GM19463 (cell line): ENCODE results near the gene ZNF443.
A peak's percentile ranks its signal among the peaks of the same experiment; 100 is the strongest.
"Not testable (repeated sequence)": the region's sequence is repeated elsewhere in the genome, so short reads cannot be mapped to it uniquely, and the experiment has no call there.

Experiments
- ATAC-seq: cut with Tn5 transposase; IDR thresholded peaks from one replicate; pipeline ENCODE4 v1.9.1; 2021; ENCODE audit warnings: mild to moderate bottlenecking, moderate library complexity; ENCODE audit not compliant: unreplicated experiment

The ZNF443 gene

GRCh38 chr19:12440541-12441316 is at the start of gene ZNF443:
Gene ZNF443, minus strand, starts transcription at chr19:12441021. Its CDS starts 107 bp downstream, at chr19:12440914.
- ATAC-seq, result peak; percentile 96

- not testable (repeated sequence) for ATAC-seq
These were observed 45.5 kb upstream of the ZNF443 start for GRCh38 chr19:12486265-12486783.

GRCh38 chr19:12485571-12485970 is 44.8 kb upstream of the ZNF443 start:
- ATAC-seq, result no peak

GRCh38 chr19:12485052-12485416 is 44.2 kb upstream of the ZNF443 start:
- ATAC-seq, result no peak

GRCh38 chr19:12484371-12485051 is 43.7 kb upstream of the ZNF443 start, which contains the start of gene ZNF709:
Gene ZNF709, minus strand, starts transcription at chr19:12484816. Its CDS starts 159 bp downstream, at chr19:12484657.
- peak; percentile 99 for ATAC-seq

- ATAC-seq, result no peak
These were observed 43.2 kb upstream of the ZNF443 start for GRCh38 chr19:12484011-12484370.

- ATAC-seq, result no peak
These were observed 41.7 kb upstream of the ZNF443 start for GRCh38 chr19:12482509-12482886.

GRCh38 chr19:12481781-12482508 is 41.1 kb upstream of the ZNF443 start:
- no peak for ATAC-seq

- no peak for ATAC-seq
These were observed 37.6 kb upstream of the ZNF443 start for GRCh38 chr19:12478234-12478941.

- ATAC-seq, result not testable (repeated sequence)
These were observed 26.8 kb upstream of the ZNF443 start for GRCh38 chr19:12467651-12468050.

- ATAC-seq, result no peak
These were observed 24.4 kb upstream of the ZNF443 start for GRCh38 chr19:12465211-12465610.

- no peak for ATAC-seq
These were observed 23.9 kb upstream of the ZNF443 start for GRCh38 chr19:12464769-12465168.

- not testable (repeated sequence) for ATAC-seq
These were observed 23.3 kb upstream of the ZNF443 start for GRCh38 chr19:12464139-12464538.

GRCh38 chr19:12453495-12453894 is 12.7 kb upstream of the ZNF443 start:
- ATAC-seq, result no peak

- no peak for ATAC-seq
These were observed 10.0 kb upstream of the ZNF443 start for GRCh38 chr19:12450844-12451243.

- ATAC-seq, result no peak
These were observed 8.0 kb upstream of the ZNF443 start for GRCh38 chr19:12448808-12449207.

- peak; percentile 27 for ATAC-seq
These were observed 908 bp downstream of the ZNF443 start for GRCh38 chr19:12439686-12440540.

GRCh38 chr19:12430726-12431299 is 10.0 kb downstream of the ZNF443 start:
- not testable (repeated sequence) for ATAC-seq

GRCh38 chr19:12425888-12426274 is 14.9 kb downstream of the ZNF443 start:
- no peak for ATAC-seq
